Spleen (tissue), 11 donors: Measurements from ENCODE around the gene PPP2R2B. TPM values are rescaled to one million over a fixed set of nuclear protein-coding genes. Genes with fewer than 3 reads are reported as not detected.
"Not testable (repeated sequence)": the region's sequence is repeated elsewhere in the genome, so short reads cannot be mapped to it uniquely, and the experiment has no call there.

Source experiments
- DNase-seq: peaks from one replicate; pipeline ENCODE4 v3.0.0-alpha.2; 2020
- H3K27ac ChIP-seq, 8 donors: fragments of 200-600 bp; sonication (generic) in 7 of 8; 1 replicate in 4 of 8; 2 replicates in 4 of 8; pipeline versions ENCODE4 v1.5.0 to v1.8.0; 2016 to 2021; ENCODE audit warnings: inconsistent platforms in 4 of 8, mild to moderate bottlenecking in 4 of 8, moderate library complexity in 1 of 8
- H3K27me3 ChIP-seq, 7 donors: fragments of 200-600 bp; sonication (generic) in 6 of 7; replicated peaks in 1 of 7; 1 replicate in 4 of 7; 2 replicates in 3 of 7; pipeline versions ENCODE4 v1.5.0 to v1.8.0; 2016 to 2021; ENCODE audit warnings: inconsistent platforms in 3 of 7, mild to moderate bottlenecking in 1 of 7
- H3K36me3 ChIP-seq, 6 donors: fragments of 200-600 bp; sonication (generic) in 5 of 6; 1 replicate in 4 of 6; 2 replicates in 2 of 6; pipeline versions ENCODE4 v1.5.0 to v1.8.0; 2016 to 2021; ENCODE audit warnings: inconsistent platforms in 2 of 6
- H3K4me1 ChIP-seq, 6 donors: fragments of 200-600 bp; sonication (generic) in 5 of 6; 1 replicate in 3 of 6; 2 replicates in 3 of 6; pipeline versions ENCODE4 v1.5.0 to v1.8.0; 2016 to 2021; ENCODE audit warnings: inconsistent platforms in 3 of 6
- H3K4me3 ChIP-seq, 8 donors: fragments of 200-600 bp; sonication (generic) in 7 of 8; 1 replicate in 4 of 8; 2 replicates in 4 of 8; pipeline versions ENCODE4 v1.5.0 to v1.8.0; 2016 to 2021; ENCODE audit warnings: inconsistent platforms in 4 of 8, mild to moderate bottlenecking in 4 of 8, moderate library complexity in 2 of 8
- H3K9me3 ChIP-seq, 8 donors: fragments of 200-600 bp; sonication (generic) in 7 of 8; 1 replicate in 4 of 8; 2 replicates in 4 of 8; pipeline versions ENCODE4 v1.5.0 to v1.8.0; 2016 to 2021; ENCODE audit warnings: inconsistent platforms in 4 of 8
- POLR2A ChIP-seq, 3 donors: fragments of 450-650 bp; IDR thresholded peaks; one replicate each; pipeline ENCODE4 v1.5.1; 2017; ENCODE audit warnings: antibody characterized with exemption in 3 of 3, mild to moderate bottlenecking in 1 of 3
- POLR2AphosphoS5 ChIP-seq, 3 donors: sonication (generic); formaldehyde crosslinking; IDR thresholded peaks; one replicate each; pipeline ENCODE4 v1.5.1; 2017; ENCODE audit warnings: antibody characterized with exemption in 3 of 3
- WGBS, 5 donors: extraction: QIAGEN DNeasy Blood & Tissue Kit in 3 of 5; methylation state at CpG; one replicate each; pipeline versions ENCODE4 v1.1.5 to v1.1.7; 2013 to 2018; 5-methylcytosine and 5-hydroxymethylcytosine counted together
- intact Hi-C: fragments of 100-400 bp; cut with DNase I; formaldehyde crosslinking; loops from one replicate; pipeline ENCODE4 v1.15.0; 2023; ENCODE audit warnings: low total_unique reads
- polyA plus RNA-seq, 3 donors: library from polyadenylated mRNA; stranded (reverse); fragments of 200-250 nt; gene quantifications; one replicate each; pipeline ENCODE4 v1.2.1, GENCODE V29; 2013
- total RNA-seq, 7 donors: library from RNA; depleted of rRNA in 3 of 7; stranded (reverse); fragments of >200 nt in 3 of 7; fragmentation: NEBNext Ultra II Directional in 4 of 7; extraction: Animal tissue kit (Norgen Biotek cat#: 25700) in 4 of 7; gene quantifications; one replicate each; pipeline versions ENCODE4 v1.1.0 to v1.2.1, GENCODE V29; 2016 to 2021
- TF ChIP-seq, protein P1 (sequence below), 11 experiments: fragments of 200-600 bp in 7 of 11; fragments of 450-650 bp in 4 of 11; sonication (generic) in 4 of 11; IDR thresholded peaks in 8 of 11; conservative IDR thresholded peaks in 3 of 11; 1 replicate in 7 of 11; 2 replicates in 4 of 11; pipeline versions ENCODE4 v1.4.0 to v1.8.0; 2016 to 2021; ENCODE audit warnings: antibody characterized with exemption in 11 of 11, inconsistent platforms in 4 of 11, mild to moderate bottlenecking in 1 of 11
- donor health status: healthy with polysubstance abuse.
- donor health status: DM: no; HTN: no; CAD: no; lungs with moderate emphysema.
- donor health status: DM: no; HTN: no; CAD: no.
- donor health status: Bipolar disorder and iron deficiency.
- donor health status: healthy.
- donor health status: DM: no; HTN: no; CAD: no.
- donor health status: DM: yes; HTN: yes; CAD: no.

Gene PPP2R2B
- total and polyA plus RNA-seq, 10 donors, result 0.17 to 9.3 (median 4.1) TPM

DNA sequence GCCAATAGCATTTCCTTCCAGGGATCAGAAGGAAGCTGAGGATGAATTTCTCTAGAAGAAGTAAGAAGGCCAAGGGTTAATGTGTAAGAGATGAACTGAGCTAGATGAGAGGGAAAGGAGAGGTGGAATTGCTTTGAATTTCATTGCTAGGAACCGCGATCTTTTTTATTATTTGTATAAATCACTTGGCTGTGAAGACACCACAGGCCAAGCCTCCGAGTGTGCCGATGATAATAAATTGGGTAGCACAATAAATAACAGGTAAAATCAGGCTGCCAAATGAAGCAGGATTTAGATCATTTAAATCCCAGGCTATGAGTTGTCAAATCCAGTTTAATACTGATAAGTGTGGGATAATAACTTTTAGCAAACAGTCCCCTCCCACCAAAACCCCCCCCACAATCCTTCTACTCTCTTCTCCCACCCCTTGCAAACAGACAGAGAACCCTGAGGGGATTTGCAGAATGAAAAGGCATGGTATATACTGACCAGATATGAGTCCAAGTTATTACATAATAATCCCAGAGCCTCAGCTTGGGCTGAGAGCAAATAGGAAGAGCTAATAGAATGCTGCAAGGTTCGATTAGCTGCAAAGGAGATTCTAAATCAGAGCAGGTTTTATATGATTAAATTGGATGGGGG lies 143.5 kb downstream of the PPP2R2B start:
- TF ChIP-seq POLR2A (IDR thresholded peaks at IDR 0.05) (no peak), POLR2AphosphoS5 (IDR thresholded peaks at IDR 0.05) (no peak)
- TF ChIP-seq, protein P1, sequence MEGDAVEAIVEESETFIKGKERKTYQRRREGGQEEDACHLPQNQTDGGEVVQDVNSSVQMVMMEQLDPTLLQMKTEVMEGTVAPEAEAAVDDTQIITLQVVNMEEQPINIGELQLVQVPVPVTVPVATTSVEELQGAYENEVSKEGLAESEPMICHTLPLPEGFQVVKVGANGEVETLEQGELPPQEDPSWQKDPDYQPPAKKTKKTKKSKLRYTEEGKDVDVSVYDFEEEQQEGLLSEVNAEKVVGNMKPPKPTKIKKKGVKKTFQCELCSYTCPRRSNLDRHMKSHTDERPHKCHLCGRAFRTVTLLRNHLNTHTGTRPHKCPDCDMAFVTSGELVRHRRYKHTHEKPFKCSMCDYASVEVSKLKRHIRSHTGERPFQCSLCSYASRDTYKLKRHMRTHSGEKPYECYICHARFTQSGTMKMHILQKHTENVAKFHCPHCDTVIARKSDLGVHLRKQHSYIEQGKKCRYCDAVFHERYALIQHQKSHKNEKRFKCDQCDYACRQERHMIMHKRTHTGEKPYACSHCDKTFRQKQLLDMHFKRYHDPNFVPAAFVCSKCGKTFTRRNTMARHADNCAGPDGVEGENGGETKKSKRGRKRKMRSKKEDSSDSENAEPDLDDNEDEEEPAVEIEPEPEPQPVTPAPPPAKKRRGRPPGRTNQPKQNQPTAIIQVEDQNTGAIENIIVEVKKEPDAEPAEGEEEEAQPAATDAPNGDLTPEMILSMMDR (IDR thresholded peaks at IDR 0.05 in 8 of 11, conservative IDR thresholded peaks at IDR 0.05 in 3 of 11), result no peak
- Histone ChIP-seq H3K36me3 (no peaks in the 10 kb centered on the region), H3K27ac (no peak overlapping the region), H3K9me3 (peaks cover 0 to 9% (median 3%) of the 10 kb centered on the region in 8 donors), H3K27me3 (no peaks in the 10 kb centered on the region), H3K4me3 (no peak overlapping the region), H3K4me1 (no peaks in the 10 kb centered on the region)
- WGBS, 5 donors, result 88 to 95% (median 91%) methylated on average over 5 of the region's 5 CpGs
- no peak for DNase-seq
- intact Hi-C loops, result no loop called here

DNA sequence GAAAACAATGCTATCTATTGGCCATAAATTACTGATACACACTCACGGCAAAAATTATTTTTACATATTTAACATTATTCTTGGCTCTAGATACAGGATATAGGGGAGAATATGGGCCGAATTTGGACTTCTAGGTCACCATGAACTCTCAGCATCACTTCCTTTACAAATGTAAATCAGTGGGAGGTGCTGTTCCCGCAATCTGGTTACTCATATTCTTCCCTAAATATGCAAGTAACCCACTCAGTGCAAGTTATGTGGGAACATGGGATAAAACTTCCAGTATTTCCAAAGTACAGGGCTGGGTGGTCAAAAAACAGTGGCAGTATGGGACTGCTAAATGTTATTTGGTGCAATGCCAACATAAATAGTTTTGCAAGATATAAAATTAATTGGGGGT lies 145.6 kb downstream of the PPP2R2B start:
- TF ChIP-seq POLR2AphosphoS5 (IDR thresholded peaks at IDR 0.05) (no peak), POLR2A (IDR thresholded peaks at IDR 0.05) (no peak)
- TF ChIP-seq, protein P1 (IDR thresholded peaks at IDR 0.05 in 8 of 11, conservative IDR thresholded peaks at IDR 0.05 in 3 of 11), result no peak
- Histone ChIP-seq H3K36me3 (no peaks in the 10 kb centered on the region), H3K4me3 (no peak overlapping the region), H3K27ac (no peak overlapping the region), H3K4me1 (no peaks in the 10 kb centered on the region), H3K27me3 (no peaks in the 10 kb centered on the region), H3K9me3 (peaks cover 0 to 30% (median 23%) of the 10 kb centered on the region in 8 donors)
- WGBS, 5 donors, result 66 to 88% (median 78%) methylated on average over 3 of the region's 3 CpGs
- no peak for DNase-seq
- intact Hi-C loops, result no loop called here

DNA sequence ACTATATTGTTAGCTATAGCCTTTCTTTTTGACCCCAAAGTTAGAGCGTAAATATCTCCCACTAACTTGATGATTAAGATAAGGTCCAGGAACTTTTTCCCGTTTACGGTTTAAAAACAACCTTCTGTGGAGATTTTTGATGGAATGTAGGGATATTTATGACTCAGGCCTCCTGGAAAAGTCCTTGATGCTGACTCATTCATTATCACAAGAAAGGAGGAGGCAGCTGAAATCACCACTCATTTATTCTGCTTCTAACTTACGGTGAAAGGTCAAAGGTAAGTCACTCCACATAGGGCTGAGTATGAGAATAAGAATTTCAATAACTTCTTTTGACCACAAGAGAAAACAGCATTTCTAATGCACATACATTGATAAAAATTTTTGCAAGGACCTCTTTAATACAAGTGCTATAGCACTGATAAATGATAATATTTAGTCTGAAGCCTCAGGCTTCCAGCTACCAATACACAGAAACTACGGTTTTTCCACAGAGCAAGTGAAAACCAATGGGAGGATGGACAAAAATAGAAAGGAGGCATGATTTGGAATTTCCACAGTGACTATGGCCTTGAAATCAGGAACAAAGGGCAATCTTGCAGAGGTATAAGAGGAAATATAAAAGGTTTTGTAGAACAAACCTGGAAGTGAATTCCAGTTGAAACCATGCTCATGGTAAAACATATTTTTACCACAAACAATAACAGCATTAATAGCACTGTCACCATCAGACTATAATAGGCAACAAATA lies 146.5 kb downstream of the PPP2R2B start:
- Histone ChIP-seq H3K27ac (no peak overlapping the region), H3K36me3 (no peaks in the 10 kb centered on the region), H3K4me1 (no peaks in the 10 kb centered on the region), H3K4me3 (no peak overlapping the region), H3K27me3 (no peaks in the 10 kb centered on the region), H3K9me3 (peaks cover 0 to 30% (median 23%) of the 10 kb centered on the region in 8 donors)
- 72 to 82% (median 77%) methylated on average over 5 of the region's 5 CpGs for WGBS, 5 donors
- no peak for DNase-seq
- TF ChIP-seq POLR2A (IDR thresholded peaks at IDR 0.05) (no peak), POLR2AphosphoS5 (IDR thresholded peaks at IDR 0.05) (no peak)
- TF ChIP-seq, protein P1 (IDR thresholded peaks at IDR 0.05 in 8 of 11, conservative IDR thresholded peaks at IDR 0.05 in 3 of 11), result no peak
- intact Hi-C loops, result no loop called here

DNA sequence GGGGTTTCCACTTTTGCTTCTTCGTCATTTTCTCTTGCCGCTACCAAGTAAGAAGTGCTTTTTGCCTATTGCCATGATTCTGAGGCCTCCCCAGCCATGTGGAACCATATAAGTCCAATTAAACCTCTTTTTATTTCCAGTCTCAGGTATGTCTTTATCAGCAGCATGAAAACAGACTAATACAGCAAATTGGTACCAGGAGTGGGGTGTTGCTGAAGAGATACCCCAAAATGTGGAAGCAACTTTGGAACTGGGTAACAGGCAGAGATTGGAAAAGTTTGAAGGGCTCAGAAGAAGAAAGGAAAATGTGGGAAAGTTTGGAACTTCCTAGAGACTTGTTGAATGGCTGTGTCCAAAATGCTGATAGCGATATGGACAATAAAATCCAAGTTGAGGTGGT lies 149.8 kb downstream of the PPP2R2B start:
- H3K4me1 ChIP-seq, H3K27me3 ChIP-seq, H3K4me3 ChIP-seq, intact Hi-C loops, DNase-seq, H3K27ac ChIP-seq, H3K36me3 ChIP-seq: not testable (repeated sequence)
- WGBS, 5 donors, result 89 to 93% (median 92%) methylated on average over 3 of the region's 3 CpGs
- H3K9me3 ChIP-seq, result peaks cover 0 to 30% (median 23%) of the 10 kb centered on the region in 8 donors
